ENCODE data around the gene CD300LF.

The CD300LF gene

GRCh38 chr17:74729866-74730265, 17.1 kb upstream of the CD300LF start:
- DNase-seq (ENCODE audit: low spot score): no peak

GRCh38 chr17:74729368-74729767, 16.6 kb upstream of the CD300LF start:
- DNase-seq (ENCODE audit: low spot score): no peak

GRCh38 chr17:74728702-74729075, 16.0 kb upstream of the CD300LF start:
- DNase-seq (ENCODE audit: low spot score): no peak

- no peak for DNase-seq (ENCODE audit: low spot score)
Observed at GRCh38 chr17:74728033-74728701, 15.4 kb upstream of the CD300LF start.

- DNase-seq (ENCODE audit: low spot score): no peak
Observed at GRCh38 chr17:74725111-74725510, 12.4 kb upstream of the CD300LF start.

GRCh38 chr17:74723891-74724290, 11.2 kb upstream of the CD300LF start:
- DNase-seq (ENCODE audit: low spot score): no peak

GRCh38 chr17:74722782-74723181, 10.1 kb upstream of the CD300LF start:
- no peak for DNase-seq (ENCODE audit: low spot score)

- no peak for DNase-seq (ENCODE audit: low spot score)
Observed at GRCh38 chr17:74720506-74720905, 7.8 kb upstream of the CD300LF start.

- DNase-seq (ENCODE audit: low spot score): no peak
Observed at GRCh38 chr17:74715144-74715543, 2.4 kb upstream of the CD300LF start.

- DNase-seq (ENCODE audit: low spot score): no peak
Observed at GRCh38 chr17:74713171-74713755, 540 bp upstream of the CD300LF start.

- no peak for DNase-seq (ENCODE audit: low spot score)
Observed at GRCh38 chr17:74712301-74712700, 422 bp downstream of the CD300LF start.

GRCh38 chr17:74711058-74711824, 1.5 kb downstream of the CD300LF start:
- DNase-seq (ENCODE audit: low spot score): no peak

- no peak for DNase-seq (ENCODE audit: low spot score)
Observed at GRCh38 chr17:74704544-74704943, 8.2 kb downstream of the CD300LF start.

- no peak for DNase-seq (ENCODE audit: low spot score)
Observed at GRCh38 chr17:74703311-74703710, 9.4 kb downstream of the CD300LF start.

GRCh38 chr17:74702116-74702871, 10.4 kb downstream of the CD300LF start:
- DNase-seq (ENCODE audit: low spot score): no peak

- DNase-seq (ENCODE audit: low spot score): no peak
Observed at GRCh38 chr17:74699236-74699635, 13.5 kb downstream of the CD300LF start.

- no peak for DNase-seq (ENCODE audit: low spot score)
Observed at GRCh38 chr17:74698069-74698468, 14.7 kb downstream of the CD300LF start.

GRCh38 chr17:74697515-74697914, 15.2 kb downstream of the CD300LF start:
- no peak for DNase-seq (ENCODE audit: low spot score)

- no peak for DNase-seq (ENCODE audit: low spot score)
Observed at GRCh38 chr17:74695629-74696028, 17.1 kb downstream of the CD300LF start.

GRCh38 chr17:74694081-74694480, 18.6 kb downstream of the CD300LF start:
- no peak for DNase-seq (ENCODE audit: low spot score)

GRCh38 chr17:74691151-74691550, 21.6 kb downstream of the CD300LF start:
- DNase-seq (ENCODE audit: low spot score): no peak

- DNase-seq (ENCODE audit: low spot score): no peak
Observed at GRCh38 chr17:74690409-74690825, 22.3 kb downstream of the CD300LF start.

GRCh38 chr17:74687886-74688285, 24.8 kb downstream of the CD300LF start:
- no peak for DNase-seq (ENCODE audit: low spot score)

Data from GM03348 (cell line).